GM12878 (cell line): Measurements from ENCODE around the gene ITGA6. TPM values are rescaled to one million over a fixed set of nuclear protein-coding genes. Genes with fewer than 3 reads are reported as not detected.

Source experiments
- ATAC-seq: fragments of 200-7000 bp; cut with Tn5 transposase; 3 replicates; pipeline ENCODE4 v1.9.1; 2020; ENCODE audit warnings: mild to moderate bottlenecking, moderate library complexity
- BruUV-seq: library from RNA; stranded (reverse); fragments of 400-500 nt; replicated peaks from 2 replicates; lab custom pipeline; 2021; lab: Mats Ljungman, UMichigan
- CTCF ChIA-PET: fragments of 300-600 bp; sonication (Branson Sonifier 250); formaldehyde crosslinking; extraction: SDS; loops from one replicate; lab custom pipeline; 2021; ENCODE audit warnings: inconsistent platforms; lab: Yijun Ruan, JAX
- POLR2A ChIA-PET: fragments of 350-600 bp; formaldehyde crosslinking; extraction: SDS; loops from one replicate; lab custom pipeline; 2021; ENCODE audit warnings: inconsistent platforms; lab: Charles Lee
- RAD21 ChIA-PET: fragments of 300-600 bp; sonication (Branson Sonifier 250); formaldehyde crosslinking; loops from one replicate; lab custom pipeline; 2023; ENCODE audit warnings: antibody characterized with exemption; ENCODE audit not compliant: unreplicated experiment; lab: Charles Lee
- SMC1A ChIA-PET: fragments of 300-600 bp; sonication (Branson Sonifier 250); formaldehyde crosslinking; loops from one replicate; lab custom pipeline; 2023; ENCODE audit not compliant: unreplicated experiment, uncharacterized antibody; lab: Charles Lee
- DNase-seq: peaks from one replicate; pipeline ENCODE4 v3.0.0-alpha.2; 2011; ENCODE audit warnings: low read depth, low spot score
- FAIRE-seq: peaks from 3 replicates; lab custom pipeline; 2011; peaks lifted over from hg19 to GRCh38; lab: Jason Lieb, UNC
- H2AFZ ChIP-seq: 2 replicates; pipeline ENCODE4 v1.6.0; 2011; ENCODE audit warnings: low read depth, low read length, control low read depth; ENCODE audit not compliant: control insufficient read depth
- H3K27ac ChIP-seq: 2 replicates; pipeline ENCODE4 v1.5.1; 2011; ENCODE audit warnings: control low read depth; ENCODE audit not compliant: control insufficient read depth, insufficient read depth
- H3K27me3 ChIP-seq, 2 experiments: replicated peaks in 1 of 2; 2 replicates each; pipeline versions ENCODE4 v1.6.0 to v1.6.1; 2011; ENCODE audit warnings: low read length in 1 of 2; ENCODE audit not compliant: control insufficient read depth in 2 of 2, insufficient read depth in 2 of 2
- H3K36me3 ChIP-seq, 2 experiments: 2 replicates each; pipeline ENCODE4 v1.5.1; 2011; ENCODE audit warnings: low read length in 1 of 2; ENCODE audit not compliant: control insufficient read depth in 2 of 2, insufficient read depth in 2 of 2
- H3K4me1 ChIP-seq: 2 replicates; pipeline ENCODE4 v1.6.1; 2011; ENCODE audit warnings: mild to moderate bottlenecking, low read length, moderate library complexity, mixed read lengths; ENCODE audit not compliant: control insufficient read depth, insufficient read depth
- H3K4me2 ChIP-seq: 2 replicates; pipeline ENCODE4 v1.6.0; 2011; ENCODE audit warnings: control low read depth; ENCODE audit not compliant: control insufficient read depth, insufficient read depth
- H3K4me3 ChIP-seq: fragments of 200-600 bp; sonication (generic); 2 replicates; pipeline ENCODE4 v1.5.1; 2016
- H3K79me2 ChIP-seq: 2 replicates; pipeline ENCODE4 v1.6.0; 2011; ENCODE audit warnings: low read length; ENCODE audit not compliant: control insufficient read depth, insufficient read depth
- H3K9ac ChIP-seq: 2 replicates; pipeline ENCODE4 v1.8.0; 2011; ENCODE audit warnings: low read length, control low read depth, mixed read lengths; ENCODE audit not compliant: control insufficient read depth, insufficient read depth
- H3K9me3 ChIP-seq: replicated peaks from 3 replicates; pipeline ENCODE4 v1.5.1; 2011; ENCODE audit warnings: mild to moderate bottlenecking, low read length; ENCODE audit not compliant: control insufficient read depth, insufficient read depth
- H4K20me1 ChIP-seq: 2 replicates; pipeline ENCODE4 v1.6.0; 2011; ENCODE audit not compliant: control insufficient read depth, insufficient read depth
- ASH2L ChIP-seq: fragments of 300-600, 200-600 bp; sonication (generic); IDR thresholded peaks from 2 replicates; pipeline ENCODE4 v1.6.1; 2017; ENCODE audit warnings: low read depth, mild to moderate bottlenecking, borderline replicate concordance
- BHLHE40 ChIP-seq, 2 experiments: fragments of 450-650 bp in 1 of 2; IDR thresholded peaks; 2 replicates each; pipeline ENCODE4 v1.6.1; 2011 to 2017; ENCODE audit warnings: low read depth in 2 of 2, borderline replicate concordance in 1 of 2, improper control_type of control experiment in 1 of 2, low read length in 1 of 2, mild to moderate bottlenecking in 1 of 2
- DPF2 ChIP-seq: fragments of 450-650 bp; IDR thresholded peaks from 2 replicates; pipeline ENCODE4 v1.6.1; 2017; ENCODE audit warnings: mild to moderate bottlenecking
- NFYB ChIP-seq: IDR thresholded peaks from 2 replicates; pipeline ENCODE4 v1.6.1; 2011; ENCODE audit warnings: low read depth, mild to moderate bottlenecking, low read length, improper control_type of control experiment, moderate library complexity; ENCODE audit not compliant: insufficient read depth
- NR2F1 ChIP-seq: fragments of 450-650 bp; conservative IDR thresholded peaks from 2 replicates; pipeline ENCODE4 v1.6.1; 2017; ENCODE audit warnings: mild to moderate bottlenecking
- ZNF274 ChIP-seq: IDR thresholded peaks from one replicate; pipeline ENCODE4 v1.8.0; 2011; ENCODE audit not compliant: insufficient read length, insufficient read depth
- WGBS: methylation state at CpG from one replicate; pipeline ENCODE4 v1.1.6; 2016; ENCODE audit warnings: low lambda C conversion rate; ENCODE audit not compliant: insufficient replicate concordance, insufficient coverage; ENCODE audit errors: missing lambda C conversion rate; 5-methylcytosine and 5-hydroxymethylcytosine counted together
- in situ Hi-C: fragments of 300-500 bp; cut with MboI; formaldehyde crosslinking; loops from 9 replicates; pipeline ENCODE4 v1.14.3; 2018; ENCODE audit warnings: mixed read lengths
- intact Hi-C: fragments of 100-400 bp; cut with micrococcal nuclease; formaldehyde crosslinking; loops from one replicate; pipeline ENCODE4 v1.14.2; 2022; ENCODE audit not compliant: unreplicated experiment
- polyA plus RNA-seq, 11 experiments: library from polyadenylated mRNA; depleted of rRNA in 4 of 11; unstranded in 6 of 11; stranded (reverse) in 5 of 11; fragments of >200 nt; fragmentation: Nextera tagmentation in 4 of 11; fragmentation: Illumina TruSeq in 1 of 11; extraction: Ambion mirVana in 4 of 11; extraction: Trizol in 1 of 11; gene quantifications; 1 replicate in 1 of 11; 2 replicates in 10 of 11; pipeline versions ENCODE4 v1.2.1 to v1.2.3, GENCODE V29; 2011 to 2016; ENCODE audit warnings: inconsistent platforms in 2 of 11, missing spikeins in 2 of 11, low read depth in 1 of 11
- total RNA-seq, 4 experiments: library from RNA; depleted of rRNA in 3 of 4; stranded (reverse); fragments of >200 nt in 3 of 4; fragmentation: Illumina TruSeq in 1 of 4; extraction: Trizol in 1 of 4; gene quantifications; 2 replicates each; pipeline versions ENCODE4 v1.2.1 to v1.2.3, GENCODE V29; 2013 to 2021
- TF ChIP-seq, protein P1 (sequence below): fragments of 450-650 bp; formaldehyde crosslinking; IDR thresholded peaks from 2 replicates; pipeline ENCODE4 v1.4.0; 2022; ENCODE audit warnings: mild to moderate bottlenecking, moderate library complexity
- TF ChIP-seq, protein P2 (sequence below): IDR thresholded peaks from 2 replicates; pipeline ENCODE4 v1.6.1; 2011; ENCODE audit warnings: low read depth, mild to moderate bottlenecking, low read length, moderate library complexity, borderline replicate concordance; ENCODE audit errors: extremely low read depth
- TF ChIP-seq, protein P3 (sequence below): IDR thresholded peaks from 2 replicates; pipeline ENCODE4 v1.6.1; 2012; ENCODE audit warnings: low read depth, low read length, improper control_type of control experiment
- TF ChIP-seq, protein P4 (sequence below): IDR thresholded peaks from 2 replicates; pipeline ENCODE4 v1.6.1; 2012; ENCODE audit warnings: improper control_type of control experiment, low read depth, low read length; ENCODE audit not compliant: insufficient replicate concordance

Gene ITGA6
- total and polyA plus RNA-seq, 10 of the 15 experiments (the other 5 are each of a cell fraction or from before 2014, with no cell fraction given) = 0.01 to 0.36 (median 0.14) TPM; not detected in 2

DNA sequence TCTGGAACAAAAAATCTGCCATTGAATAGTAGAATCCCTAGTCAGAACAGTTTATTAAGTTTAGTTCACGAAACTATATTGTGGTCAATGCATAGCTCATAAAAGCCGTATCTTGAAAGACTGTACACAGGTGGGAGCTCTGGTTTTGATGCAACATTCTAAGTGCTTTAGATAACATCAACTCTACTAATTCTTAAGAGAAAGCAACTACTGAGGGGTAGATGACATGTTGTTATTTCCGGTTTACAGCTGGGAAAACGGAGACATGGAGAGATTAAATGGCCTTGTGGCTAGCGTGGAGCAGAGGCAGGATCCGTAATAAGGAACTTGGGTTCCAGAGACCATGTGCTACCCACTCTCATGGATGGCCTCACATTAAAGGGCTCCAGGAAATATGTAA lies 4.2 kb upstream of the ITGA6 start:
- ATAC-seq = no peak
- POLR2A ChIA-PET = no interaction called here
- Histone ChIP-seq H3K27me3 (peaks cover 3 to 8% of the 10 kb centered on the region in 2 experiments; a peak in 3 of 4 replicates), H3K9ac (no peak overlapping the region), H4K20me1 (no peaks in the 10 kb centered on the region), H3K36me3 (no peaks in the 10 kb centered on the region), H3K4me2 (no peak overlapping the region), H3K27ac (no peak overlapping the region), H3K4me1 (peaks cover 5% of the 10 kb centered on the region)
- RAD21 ChIA-PET = no interaction called here
- TF ChIP-seq ASH2L (no peak), NR2F1 (no peak), ZNF274 (no peak), BHLHE40 (IDR thresholded peaks at IDR 0.05; ENCODE audit: borderline replicate concordance in 1 of 2, low read depth in 2 of 2, low read length in 1 of 2) (no peak), NFYB (no peak), DPF2 (no peak)
- TF ChIP-seq, protein P1, sequence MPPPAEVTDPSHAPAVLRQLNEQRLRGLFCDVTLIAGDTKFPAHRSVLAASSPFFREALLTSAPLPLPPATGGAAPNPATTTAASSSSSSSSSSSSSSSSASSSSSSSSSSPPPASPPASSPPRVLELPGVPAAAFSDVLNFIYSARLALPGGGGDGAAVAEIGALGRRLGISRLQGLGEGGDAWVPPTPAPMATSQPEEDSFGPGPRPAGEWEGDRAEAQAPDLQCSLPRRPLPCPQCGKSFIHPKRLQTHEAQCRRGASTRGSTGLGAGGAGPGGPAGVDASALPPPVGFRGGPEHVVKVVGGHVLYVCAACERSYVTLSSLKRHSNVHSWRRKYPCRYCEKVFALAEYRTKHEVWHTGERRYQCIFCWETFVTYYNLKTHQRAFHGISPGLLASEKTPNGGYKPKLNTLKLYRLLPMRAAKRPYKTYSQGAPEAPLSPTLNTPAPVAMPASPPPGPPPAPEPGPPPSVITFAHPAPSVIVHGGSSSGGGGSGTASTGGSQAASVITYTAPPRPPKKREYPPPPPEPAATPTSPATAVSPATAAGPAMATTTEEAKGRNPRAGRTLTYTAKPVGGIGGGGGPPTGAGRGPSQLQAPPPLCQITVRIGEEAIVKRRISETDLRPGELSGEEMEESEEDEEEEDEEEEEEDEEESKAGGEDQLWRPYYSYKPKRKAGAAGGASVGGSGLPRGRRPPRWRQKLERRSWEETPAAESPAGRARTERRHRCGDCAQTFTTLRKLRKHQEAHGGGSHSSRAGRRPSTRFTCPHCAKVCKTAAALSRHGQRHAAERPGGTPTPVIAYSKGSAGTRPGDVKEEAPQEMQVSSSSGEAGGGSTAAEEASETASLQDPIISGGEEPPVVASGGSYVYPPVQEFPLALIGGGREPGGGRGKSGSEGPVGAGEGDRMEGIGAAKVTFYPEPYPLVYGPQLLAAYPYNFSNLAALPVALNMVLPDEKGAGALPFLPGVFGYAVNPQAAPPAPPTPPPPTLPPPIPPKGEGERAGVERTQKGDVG (CRISPR knock-in tag) = no peak
- TF ChIP-seq, protein P2, sequence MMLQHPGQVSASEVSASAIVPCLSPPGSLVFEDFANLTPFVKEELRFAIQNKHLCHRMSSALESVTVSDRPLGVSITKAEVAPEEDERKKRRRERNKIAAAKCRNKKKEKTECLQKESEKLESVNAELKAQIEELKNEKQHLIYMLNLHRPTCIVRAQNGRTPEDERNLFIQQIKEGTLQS = no peak
- TF ChIP-seq, protein P3, sequence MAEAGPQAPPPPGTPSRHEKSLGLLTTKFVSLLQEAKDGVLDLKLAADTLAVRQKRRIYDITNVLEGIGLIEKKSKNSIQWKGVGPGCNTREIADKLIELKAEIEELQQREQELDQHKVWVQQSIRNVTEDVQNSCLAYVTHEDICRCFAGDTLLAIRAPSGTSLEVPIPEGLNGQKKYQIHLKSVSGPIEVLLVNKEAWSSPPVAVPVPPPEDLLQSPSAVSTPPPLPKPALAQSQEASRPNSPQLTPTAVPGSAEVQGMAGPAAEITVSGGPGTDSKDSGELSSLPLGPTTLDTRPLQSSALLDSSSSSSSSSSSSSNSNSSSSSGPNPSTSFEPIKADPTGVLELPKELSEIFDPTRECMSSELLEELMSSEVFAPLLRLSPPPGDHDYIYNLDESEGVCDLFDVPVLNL = no peak
- TF ChIP-seq, protein P4, sequence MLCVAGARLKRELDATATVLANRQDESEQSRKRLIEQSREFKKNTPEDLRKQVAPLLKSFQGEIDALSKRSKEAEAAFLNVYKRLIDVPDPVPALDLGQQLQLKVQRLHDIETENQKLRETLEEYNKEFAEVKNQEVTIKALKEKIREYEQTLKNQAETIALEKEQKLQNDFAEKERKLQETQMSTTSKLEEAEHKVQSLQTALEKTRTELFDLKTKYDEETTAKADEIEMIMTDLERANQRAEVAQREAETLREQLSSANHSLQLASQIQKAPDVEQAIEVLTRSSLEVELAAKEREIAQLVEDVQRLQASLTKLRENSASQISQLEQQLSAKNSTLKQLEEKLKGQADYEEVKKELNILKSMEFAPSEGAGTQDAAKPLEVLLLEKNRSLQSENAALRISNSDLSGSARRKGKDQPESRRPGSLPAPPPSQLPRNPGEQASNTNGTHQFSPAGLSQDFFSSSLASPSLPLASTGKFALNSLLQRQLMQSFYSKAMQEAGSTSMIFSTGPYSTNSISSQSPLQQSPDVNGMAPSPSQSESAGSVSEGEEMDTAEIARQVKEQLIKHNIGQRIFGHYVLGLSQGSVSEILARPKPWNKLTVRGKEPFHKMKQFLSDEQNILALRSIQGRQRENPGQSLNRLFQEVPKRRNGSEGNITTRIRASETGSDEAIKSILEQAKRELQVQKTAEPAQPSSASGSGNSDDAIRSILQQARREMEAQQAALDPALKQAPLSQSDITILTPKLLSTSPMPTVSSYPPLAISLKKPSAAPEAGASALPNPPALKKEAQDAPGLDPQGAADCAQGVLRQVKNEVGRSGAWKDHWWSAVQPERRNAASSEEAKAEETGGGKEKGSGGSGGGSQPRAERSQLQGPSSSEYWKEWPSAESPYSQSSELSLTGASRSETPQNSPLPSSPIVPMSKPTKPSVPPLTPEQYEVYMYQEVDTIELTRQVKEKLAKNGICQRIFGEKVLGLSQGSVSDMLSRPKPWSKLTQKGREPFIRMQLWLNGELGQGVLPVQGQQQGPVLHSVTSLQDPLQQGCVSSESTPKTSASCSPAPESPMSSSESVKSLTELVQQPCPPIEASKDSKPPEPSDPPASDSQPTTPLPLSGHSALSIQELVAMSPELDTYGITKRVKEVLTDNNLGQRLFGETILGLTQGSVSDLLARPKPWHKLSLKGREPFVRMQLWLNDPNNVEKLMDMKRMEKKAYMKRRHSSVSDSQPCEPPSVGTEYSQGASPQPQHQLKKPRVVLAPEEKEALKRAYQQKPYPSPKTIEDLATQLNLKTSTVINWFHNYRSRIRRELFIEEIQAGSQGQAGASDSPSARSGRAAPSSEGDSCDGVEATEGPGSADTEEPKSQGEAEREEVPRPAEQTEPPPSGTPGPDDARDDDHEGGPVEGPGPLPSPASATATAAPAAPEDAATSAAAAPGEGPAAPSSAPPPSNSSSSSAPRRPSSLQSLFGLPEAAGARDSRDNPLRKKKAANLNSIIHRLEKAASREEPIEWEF = no peak
- TF ChIP-seq, all 136 proteins: peak for 0
- Histone ChIP-seq H3K4me3 (no peak overlapping the region), H2AFZ (no peak overlapping the region), H3K79me2 (no peaks in the 10 kb centered on the region), H3K9me3 (no peaks in the 10 kb centered on the region)
- CTCF ChIA-PET = no interaction called here
- no TSS peak for BruUV-seq
- SMC1A ChIA-PET = no interaction called here
- no peak for FAIRE-seq
- intact Hi-C loops (no loop called here), in situ Hi-C loops (no loop called here)
- DNase-seq = no peak
- 57% methylated on average over 6 of the region's 6 CpGs for WGBS
